Endothelial cell of umbilical vein (primary cell): Measurements from ENCODE around the gene LNX2. TPM values are rescaled to one million over a fixed set of nuclear protein-coding genes. Genes with fewer than 3 reads are reported as not detected.

Experiments
- BruUV-seq: library from RNA; stranded (reverse); fragments of 400-500 nt; replicated peaks from 2 replicates; lab custom pipeline; 2021; lab: Mats Ljungman, UMichigan
- CTCF ChIA-PET: fragments of 300-600, 350-600 bp; sonication (Branson Sonifier 250); formaldehyde crosslinking; loops from one replicate; lab custom pipeline; 2021; ENCODE audit warnings: antibody characterized with exemption, inconsistent platforms; lab: Charles Lee
- POLR2A ChIA-PET: fragments of 300-600, 350-600 bp; sonication (Branson Sonifier 250); formaldehyde crosslinking; loops from one replicate; lab custom pipeline; 2021; ENCODE audit warnings: antibody characterized with exemption, inconsistent platforms; lab: Charles Lee
- DNase-seq: peaks from one replicate; pipeline ENCODE4 v3.0.0-alpha.2; 2011; ENCODE audit warnings: low read depth, low spot score
- FAIRE-seq: peaks from 2 replicates; lab custom pipeline; 2011; peaks lifted over from hg19 to GRCh38; lab: Jason Lieb, UNC
- H2AFZ ChIP-seq: 2 replicates; pipeline ENCODE4 v1.6.0; 2012; ENCODE audit warnings: low read depth, low read length, control low read depth, inconsistent platforms
- H3K27ac ChIP-seq: 2 replicates; pipeline ENCODE4 v1.5.1; 2011; ENCODE audit warnings: low read depth, mild to moderate bottlenecking, control low read depth, low read length, moderate library complexity; ENCODE audit not compliant: insufficient read depth
- H3K27me3 ChIP-seq, 2 experiments: 2 replicates each; pipeline versions ENCODE4 v1.6.0 to v1.6.1; 2011; ENCODE audit warnings: low read length in 2 of 2, mixed read lengths in 1 of 2; ENCODE audit not compliant: control insufficient read depth in 2 of 2, insufficient read depth in 2 of 2
- H3K36me3 ChIP-seq, 2 experiments: 2 replicates in 1 of 2; 3 replicates in 1 of 2; pipeline ENCODE4 v1.5.1; 2011; ENCODE audit warnings: low read length in 2 of 2, mild to moderate bottlenecking in 1 of 2, moderate library complexity in 1 of 2; ENCODE audit not compliant: control insufficient read depth in 2 of 2, insufficient read depth in 2 of 2; ENCODE audit errors: extremely low read depth in 1 of 2
- H3K4me1 ChIP-seq: 3 replicates; pipeline ENCODE4 v1.5.1; 2011; ENCODE audit warnings: mild to moderate bottlenecking, low read length; ENCODE audit not compliant: control insufficient read depth, insufficient read depth; ENCODE audit errors: extremely low read depth
- H3K4me2 ChIP-seq: 2 replicates; pipeline ENCODE4 v1.6.1; 2011; ENCODE audit warnings: low read length, control low read depth, mixed read lengths; ENCODE audit not compliant: insufficient read depth
- H3K4me3 ChIP-seq, 3 experiments: fragments of 200-600 bp in 1 of 3; sonication (generic), shearing (Covaris generic) in 1 of 3; replicated peaks in 1 of 3; 2 replicates each; pipeline ENCODE4 v1.5.1; 2011 to 2016; ENCODE audit warnings: control low read depth in 3 of 3, low read length in 3 of 3, mild to moderate bottlenecking in 2 of 3, inconsistent platforms in 1 of 3, low read depth in 1 of 3, moderate library complexity in 1 of 3; ENCODE audit not compliant: insufficient read depth in 1 of 3
- H3K79me2 ChIP-seq: 2 replicates; pipeline ENCODE4 v1.6.0; 2012; ENCODE audit warnings: low read length, inconsistent platforms; ENCODE audit not compliant: control insufficient read depth, insufficient read depth
- H3K9ac ChIP-seq: replicated peaks from 2 replicates; pipeline ENCODE3; 2011; ENCODE audit warnings: low read length, control low read depth; ENCODE audit not compliant: insufficient read depth; ENCODE audit errors: extremely low read depth
- H3K9me1 ChIP-seq: replicated peaks from 3 replicates; pipeline ENCODE4 v1.6.0; 2011; ENCODE audit warnings: mild to moderate bottlenecking, low read length; ENCODE audit not compliant: control insufficient read depth, insufficient read depth; ENCODE audit errors: extremely low read depth
- H3K9me3 ChIP-seq: replicated peaks from 2 replicates; pipeline ENCODE4 v1.5.1; 2012; ENCODE audit warnings: low read length, inconsistent platforms; ENCODE audit not compliant: control insufficient read depth, insufficient read depth
- H4K20me1 ChIP-seq: replicated peaks from 2 replicates; pipeline ENCODE3; 2011; ENCODE audit warnings: mild to moderate bottlenecking, low read length; ENCODE audit not compliant: control insufficient read depth, insufficient read depth; ENCODE audit errors: extremely low read depth
- EZH2 ChIP-seq: IDR thresholded peaks from 2 replicates; pipeline ENCODE4 v1.6.1; 2012; ENCODE audit warnings: borderline replicate concordance, low read depth, mild to moderate bottlenecking, moderate library complexity, low read length, inconsistent platforms; ENCODE audit not compliant: severe bottlenecking
- FOS ChIP-seq: IDR thresholded peaks from 2 replicates; pipeline ENCODE4 v1.6.1; 2011; ENCODE audit warnings: mild to moderate bottlenecking, low read length, moderate library complexity, borderline replicate concordance; ENCODE audit not compliant: insufficient read depth
- GATA2 ChIP-seq: IDR thresholded peaks from 2 replicates; pipeline ENCODE4 v1.7.0; 2011; ENCODE audit warnings: low read depth, mild to moderate bottlenecking, moderate library complexity, mixed read lengths, low read length; ENCODE audit not compliant: insufficient read length, insufficient read depth
- JUN ChIP-seq: IDR thresholded peaks from 2 replicates; pipeline ENCODE4 v1.6.1; 2011; ENCODE audit warnings: borderline replicate concordance, low read depth; ENCODE audit not compliant: insufficient read length, insufficient read depth
- MYC ChIP-seq: IDR thresholded peaks from one replicate; pipeline ENCODE4 v1.6.1; 2011; ENCODE audit warnings: mild to moderate bottlenecking, low read depth, low read length
- POLR2A ChIP-seq: IDR thresholded peaks from 2 replicates; pipeline ENCODE4 v1.6.1; 2012; ENCODE audit warnings: low read depth, mild to moderate bottlenecking, control low read depth, low read length
- POLR2AphosphoS5 ChIP-seq: IDR thresholded peaks from 2 replicates; pipeline ENCODE4 v1.6.1; 2012; ENCODE audit warnings: low read depth, mild to moderate bottlenecking, control low read depth, low read length, moderate library complexity; ENCODE audit not compliant: insufficient read depth
- dilution Hi-C: fragments of 300-500 bp; cut with MboI; formaldehyde crosslinking; loops from one replicate; pipeline ENCODE4 v1.15.0; 2019; ENCODE audit warnings: low sequenced_read_pairs; ENCODE audit not compliant: extremely low pct_ligation_motif_present
- intact Hi-C: fragments of 100-400 bp; cut with micrococcal nuclease; formaldehyde crosslinking; loops from one replicate; pipeline ENCODE4 v1.10.0; 2022
- polyA plus RNA-seq, 4 experiments: library from polyadenylated mRNA; depleted of rRNA in 3 of 4; stranded (reverse) in 3 of 4; unstranded in 1 of 4; fragments of >200 nt; gene quantifications; 2 replicates each; pipeline versions ENCODE4 v1.2.1 to v1.2.3, GENCODE V29; 2011 to 2012; ENCODE audit warnings: missing spikeins in 1 of 4
- total RNA-seq: library from RNA; stranded (reverse); gene quantifications from 2 replicates; pipeline ENCODE4 v1.2.3, GENCODE V29; 2021
- TF ChIP-seq, protein P1 (sequence below): IDR thresholded peaks from 2 replicates; pipeline ENCODE4 v1.6.1; 2011; ENCODE audit not compliant: insufficient read depth, insufficient read length
- TF ChIP-seq, protein P2 (sequence below), 2 donors: IDR thresholded peaks; 1 replicate in 1 of 2; 2 replicates in 1 of 2; pipeline ENCODE4 v1.5.1; 2011; ENCODE audit warnings: low read length in 2 of 2, mild to moderate bottlenecking in 2 of 2, moderate library complexity in 2 of 2, control low read depth in 1 of 2, inconsistent platforms in 1 of 2, low read depth in 1 of 2; ENCODE audit not compliant: insufficient read depth in 1 of 2; ENCODE audit errors: extremely low read depth in 1 of 2

The LNX2 gene
- total and polyA plus RNA-seq, 2 donors (not counting 3 experiments of a cell fraction or from before 2014, with no cell fraction given), result 7.0 to 9.1 TPM

DNA sequence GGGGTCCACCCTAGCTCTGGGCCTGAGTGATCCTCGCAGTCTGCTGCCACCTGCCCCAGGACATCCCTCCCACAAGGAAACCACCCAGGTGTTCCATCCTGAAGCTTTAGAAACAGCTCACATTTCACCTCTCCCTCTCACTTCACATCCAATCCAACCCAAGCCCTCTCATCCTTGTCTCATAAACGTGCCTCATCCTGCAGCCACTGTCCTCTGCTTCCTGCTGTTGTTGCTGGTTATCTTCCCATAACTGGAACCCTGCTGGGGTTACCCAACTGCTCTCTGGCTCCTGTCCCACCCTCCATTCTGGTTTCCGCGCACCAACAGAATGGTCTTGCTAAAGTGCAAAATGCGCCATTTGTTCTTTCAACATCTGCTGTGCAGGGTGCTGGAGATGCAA is 110.2 kb downstream of the LNX2 start:
- no peak for FAIRE-seq
- dilution Hi-C loops, result no loop called here

More for the DNA sequence above, 110.2 kb downstream of the LNX2 start:
- TF ChIP-seq, protein P1, sequence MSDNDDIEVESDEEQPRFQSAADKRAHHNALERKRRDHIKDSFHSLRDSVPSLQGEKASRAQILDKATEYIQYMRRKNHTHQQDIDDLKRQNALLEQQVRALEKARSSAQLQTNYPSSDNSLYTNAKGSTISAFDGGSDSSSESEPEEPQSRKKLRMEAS, result no peak
- TF ChIP-seq JUN (no peak), EZH2 (no peak), GATA2 (no peak), MYC (no peak), POLR2AphosphoS5 (no peak), POLR2A (no peak), FOS (no peak)
- TF ChIP-seq, protein P2, sequence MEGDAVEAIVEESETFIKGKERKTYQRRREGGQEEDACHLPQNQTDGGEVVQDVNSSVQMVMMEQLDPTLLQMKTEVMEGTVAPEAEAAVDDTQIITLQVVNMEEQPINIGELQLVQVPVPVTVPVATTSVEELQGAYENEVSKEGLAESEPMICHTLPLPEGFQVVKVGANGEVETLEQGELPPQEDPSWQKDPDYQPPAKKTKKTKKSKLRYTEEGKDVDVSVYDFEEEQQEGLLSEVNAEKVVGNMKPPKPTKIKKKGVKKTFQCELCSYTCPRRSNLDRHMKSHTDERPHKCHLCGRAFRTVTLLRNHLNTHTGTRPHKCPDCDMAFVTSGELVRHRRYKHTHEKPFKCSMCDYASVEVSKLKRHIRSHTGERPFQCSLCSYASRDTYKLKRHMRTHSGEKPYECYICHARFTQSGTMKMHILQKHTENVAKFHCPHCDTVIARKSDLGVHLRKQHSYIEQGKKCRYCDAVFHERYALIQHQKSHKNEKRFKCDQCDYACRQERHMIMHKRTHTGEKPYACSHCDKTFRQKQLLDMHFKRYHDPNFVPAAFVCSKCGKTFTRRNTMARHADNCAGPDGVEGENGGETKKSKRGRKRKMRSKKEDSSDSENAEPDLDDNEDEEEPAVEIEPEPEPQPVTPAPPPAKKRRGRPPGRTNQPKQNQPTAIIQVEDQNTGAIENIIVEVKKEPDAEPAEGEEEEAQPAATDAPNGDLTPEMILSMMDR (IDR thresholded peaks at IDR 0.05; ENCODE audit: extremely low read depth in 1 of 2, insufficient read depth in 1 of 2, low read depth in 1 of 2, low read length in 2 of 2), result no peak
- H3K9me1 ChIP-seq, result no peaks in the 10 kb centered on the region
- H3K9me3 ChIP-seq, result no peaks in the 10 kb centered on the region
- H3K36me3 ChIP-seq, result no peaks in the 10 kb centered on the region
- POLR2A ChIA-PET, result no interaction called here
- intact Hi-C loops, result no loop called here
- CTCF ChIA-PET, result no interaction called here
- no peak for DNase-seq
- H3K4me2 ChIP-seq, result no peak overlapping the region
- no TSS peak for BruUV-seq
- H3K27me3 ChIP-seq, result peaks cover 2% of the 10 kb centered on the region in 2 experiments
- no peaks in the 10 kb centered on the region for H4K20me1 ChIP-seq
- no peak overlapping the region for H2AFZ ChIP-seq
- H3K9ac ChIP-seq, result no peak overlapping the region
- H3K4me1 ChIP-seq, result no peaks in the 10 kb centered on the region
- no peaks in the 10 kb centered on the region for H3K79me2 ChIP-seq
- H3K27ac ChIP-seq, result no peak overlapping the region
- no peak overlapping the region for H3K4me3 ChIP-seq
